HG03460 (cell line): ENCODE measurements around the gene ADAM22.

ENCODE experiments used
- ATAC-seq: cut with Tn5 transposase; IDR thresholded peaks from one replicate; pipeline ENCODE4 v1.9.1; 2021; ENCODE audit not compliant: unreplicated experiment

ADAM22 gene

DNA sequence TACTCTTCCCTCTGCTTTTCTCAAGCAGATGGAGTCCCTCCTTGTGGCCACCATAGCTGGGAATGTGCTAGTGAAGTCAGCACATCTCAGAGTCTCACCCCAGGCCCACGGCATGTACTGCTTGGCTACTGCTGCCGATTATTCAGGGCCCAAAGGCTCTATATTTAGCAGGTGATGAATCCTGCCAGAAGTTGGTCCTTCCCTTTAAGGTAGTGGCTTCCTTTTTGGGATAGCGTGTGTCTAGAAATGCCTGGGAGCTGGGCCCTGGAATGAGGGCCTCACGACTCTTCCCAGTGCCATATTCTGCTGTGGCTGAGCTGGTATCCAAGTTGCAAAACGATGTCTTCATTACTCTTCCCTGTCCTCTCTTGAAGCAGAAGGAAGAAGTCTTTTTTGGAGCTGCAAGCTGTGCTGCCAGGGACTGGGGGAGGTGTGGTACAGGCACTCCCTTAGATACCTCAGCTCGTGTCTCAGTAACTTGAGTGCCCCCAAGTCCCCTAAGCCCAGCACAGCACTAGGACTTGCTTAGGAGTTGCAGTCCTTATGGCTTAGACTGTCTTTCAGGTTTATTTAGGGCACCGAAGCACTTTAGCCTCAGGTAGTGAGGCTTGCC is 100.1 kb downstream of the ADAM22 start:
- ATAC-seq: no peak

DNA sequence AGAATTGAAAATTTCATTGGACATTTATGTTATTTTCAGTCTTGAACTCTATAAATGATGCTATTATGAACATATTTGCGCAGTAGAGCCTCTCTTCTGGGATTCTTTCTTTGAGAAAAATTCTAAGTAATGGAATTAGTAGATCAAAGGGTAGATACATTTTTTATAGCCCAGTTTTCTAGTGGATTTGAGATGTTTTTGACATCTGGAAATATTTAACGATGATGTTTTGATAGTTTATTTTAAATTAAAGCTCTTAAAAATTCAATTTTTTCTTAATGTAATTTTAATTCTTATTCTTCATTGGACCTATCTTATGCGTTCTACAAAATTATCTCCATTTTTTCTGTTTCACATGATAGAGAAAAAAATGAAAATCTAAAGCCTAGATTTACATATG is 103.0 kb downstream of the ADAM22 start:
- no peak for ATAC-seq

DNA sequence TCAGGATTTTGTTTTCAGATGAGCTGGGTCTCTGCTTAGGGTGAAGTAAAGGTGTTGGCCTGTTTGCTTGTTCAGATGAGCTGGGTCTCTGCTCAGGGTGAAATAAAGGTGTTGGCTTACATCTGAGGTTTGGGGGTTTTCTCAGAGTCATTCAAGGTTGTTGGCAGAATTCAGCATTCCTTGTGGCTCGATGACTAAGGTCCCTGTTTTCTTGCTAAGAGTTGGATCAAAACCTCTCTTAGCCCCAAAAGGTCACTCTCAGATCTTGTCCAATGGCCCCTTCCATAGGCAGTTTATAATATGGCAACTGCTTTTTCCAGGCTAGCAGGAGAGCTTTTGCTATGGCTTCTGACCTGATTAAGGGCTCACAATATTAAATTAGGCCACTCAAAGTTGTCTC is 106.6 kb downstream of the ADAM22 start:
- ATAC-seq: no peak

DNA sequence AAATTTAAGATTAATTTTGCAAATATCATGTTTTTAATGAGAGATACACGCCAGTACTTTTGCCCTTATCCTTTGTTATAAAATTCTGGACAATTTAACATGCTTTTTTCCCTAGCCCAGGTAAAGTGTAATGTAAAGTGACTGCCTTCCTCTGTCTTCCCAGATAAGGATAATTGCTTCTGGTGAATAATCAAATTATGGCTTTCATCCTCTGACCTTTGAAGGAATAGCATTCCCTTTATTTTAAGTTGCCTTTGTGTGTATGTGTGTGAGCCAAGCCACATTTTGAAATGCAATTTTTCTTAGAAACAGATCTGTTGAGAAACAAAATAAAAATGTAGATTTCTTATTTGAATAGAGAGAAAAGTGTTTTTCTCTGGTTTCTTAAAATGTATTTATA is 107.5 kb downstream of the ADAM22 start:
- no peak for ATAC-seq

DNA sequence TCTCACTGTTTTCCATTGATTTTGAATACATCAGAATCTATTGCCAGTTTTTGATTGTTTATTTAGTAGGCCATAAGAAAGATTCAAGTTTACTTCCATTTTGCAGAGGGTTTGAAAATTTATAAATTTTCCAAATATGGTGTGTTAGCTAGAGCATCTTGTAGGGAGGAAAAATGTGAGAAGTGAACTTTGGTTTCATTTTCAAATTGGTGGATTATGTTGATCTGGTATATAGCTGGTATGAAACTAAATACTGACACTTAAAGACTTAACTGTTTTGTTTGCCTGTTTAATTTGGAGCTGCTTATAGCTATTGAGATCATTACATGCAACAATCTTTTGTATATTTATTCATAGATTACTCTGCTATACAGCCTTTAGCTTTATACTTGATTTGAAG is 108.1 kb downstream of the ADAM22 start:
- ATAC-seq: no peak

DNA sequence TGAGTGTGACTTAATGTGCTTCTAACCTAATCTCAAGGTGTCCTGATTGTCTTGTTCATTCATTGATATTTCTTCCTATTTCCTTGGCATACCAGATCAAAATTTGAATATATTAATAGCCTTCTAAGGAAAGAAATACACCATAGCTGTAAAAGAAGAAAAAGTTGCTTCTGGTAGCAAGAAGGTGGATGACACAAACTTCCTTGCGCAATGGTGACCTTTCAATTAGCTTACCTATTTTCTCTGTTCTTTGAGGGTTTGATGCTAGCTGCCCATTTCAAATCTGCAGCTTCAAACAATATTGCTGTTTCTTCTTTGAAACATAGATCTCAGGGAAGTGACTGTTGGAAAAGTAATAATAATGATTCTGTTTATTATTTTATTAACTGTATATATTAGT is 108.8 kb downstream of the ADAM22 start:
- ATAC-seq: no peak

DNA sequence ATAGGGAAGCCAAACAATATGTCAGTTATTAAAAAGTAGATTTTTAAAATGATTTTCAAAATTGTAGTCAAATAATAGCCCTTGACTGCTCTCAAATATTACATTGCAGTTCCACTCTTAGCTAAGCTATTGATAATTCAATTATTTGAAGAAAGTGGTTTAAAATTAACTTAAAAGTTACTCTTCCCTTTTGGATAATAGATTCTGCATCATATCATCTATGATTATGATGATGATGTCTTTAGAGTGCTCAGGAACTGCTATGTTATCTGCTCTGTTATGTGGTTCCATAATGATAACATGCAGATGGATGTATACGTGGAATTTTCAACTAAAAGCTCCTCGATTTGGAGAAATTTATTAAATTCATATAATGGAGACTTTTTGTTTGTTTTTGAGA is 110.0 kb downstream of the ADAM22 start:
- ATAC-seq: no peak

DNA sequence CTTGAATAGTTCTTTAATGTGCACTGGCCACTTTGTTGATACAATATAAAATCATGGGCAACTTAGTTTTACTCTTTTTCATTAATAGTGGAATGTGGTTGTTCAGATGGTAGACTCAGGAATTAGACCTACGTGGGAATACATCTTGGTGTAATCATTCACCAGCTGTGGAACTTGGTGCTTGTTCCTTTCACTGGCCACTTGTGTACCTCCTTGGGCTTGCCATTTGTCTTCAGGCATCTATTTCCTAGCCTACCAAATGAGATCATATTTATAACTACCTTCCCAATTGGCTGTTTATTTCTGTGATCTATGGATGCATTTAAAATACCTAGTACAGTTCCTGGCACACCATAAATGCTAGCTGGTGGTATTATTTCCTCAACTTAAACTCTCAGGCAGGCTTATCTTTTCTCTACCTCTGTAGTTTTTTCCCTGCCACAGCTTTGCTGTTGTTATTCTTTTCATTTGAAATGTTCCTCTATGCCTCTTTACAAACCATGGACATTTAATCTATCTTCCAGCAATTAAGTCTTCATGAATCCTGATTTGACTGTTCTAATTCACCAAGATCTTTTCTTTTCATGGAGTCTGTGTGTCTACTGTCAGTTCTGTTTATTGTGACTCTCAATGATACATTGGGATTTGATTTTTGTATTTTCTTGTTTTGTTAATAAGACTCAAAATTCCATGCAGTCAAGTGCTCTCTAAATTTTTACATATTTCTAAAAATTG is 113.0 kb downstream of the ADAM22 start:
- no peak for ATAC-seq

DNA sequence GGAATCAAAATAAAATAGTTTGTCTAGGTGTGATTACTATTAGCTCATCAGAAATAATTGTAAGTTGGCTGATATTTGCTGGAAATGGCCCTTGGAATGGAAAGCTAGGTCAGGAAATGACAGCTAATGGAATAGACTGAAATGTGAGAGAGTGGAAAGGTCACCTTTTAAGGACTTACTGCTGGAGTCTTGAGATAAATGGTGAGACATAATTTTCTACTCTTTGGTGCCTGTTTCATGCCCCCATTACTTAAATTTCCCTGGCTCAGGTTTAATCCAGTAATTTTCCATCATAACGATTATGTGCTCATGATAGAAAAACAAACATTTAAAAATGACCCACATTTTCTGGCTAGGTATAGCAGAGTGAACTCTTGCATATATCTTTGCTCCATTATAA is 123.6 kb downstream of the ADAM22 start:
- ATAC-seq: no peak

DNA sequence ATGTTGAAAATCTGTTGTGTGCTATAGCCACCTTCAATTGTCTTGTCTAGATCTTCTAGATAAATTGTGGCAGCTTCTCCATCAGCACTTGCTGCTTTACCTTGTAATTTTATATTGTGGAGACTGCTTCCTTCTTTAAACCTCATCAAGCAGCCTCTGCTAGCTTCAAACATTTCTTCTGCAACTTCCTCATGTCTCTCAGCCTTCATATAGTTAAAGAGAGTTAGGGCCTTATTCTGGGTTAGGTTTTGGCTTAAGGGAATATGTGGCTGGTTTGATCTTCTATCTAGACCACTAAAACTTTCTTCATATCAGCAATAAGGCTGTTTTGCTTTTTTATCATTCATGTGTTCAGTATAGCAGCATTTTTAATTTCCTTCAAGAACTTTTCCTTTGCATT is 128.2 kb downstream of the ADAM22 start:
- ATAC-seq: no peak

DNA sequence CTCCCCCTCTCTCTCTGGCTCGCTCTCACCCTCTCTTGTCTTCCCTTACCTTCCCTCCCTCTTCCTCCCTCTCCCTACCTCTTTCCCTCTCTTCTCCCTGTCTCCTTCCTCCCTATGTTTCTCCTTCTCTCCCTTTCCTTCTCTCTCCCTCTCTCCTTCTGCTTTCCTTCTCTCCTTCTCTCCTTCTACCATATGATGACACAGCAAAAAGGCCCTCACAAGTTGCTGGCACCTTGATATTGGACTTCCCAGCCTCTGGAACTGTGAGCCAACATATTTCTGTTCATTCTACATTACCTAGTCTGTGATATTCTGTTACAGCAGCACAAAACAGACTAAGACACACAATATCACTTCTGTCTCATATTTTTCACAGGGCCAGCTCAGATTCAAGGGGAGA is 135.0 kb downstream of the ADAM22 start:
- ATAC-seq: no peak

DNA sequence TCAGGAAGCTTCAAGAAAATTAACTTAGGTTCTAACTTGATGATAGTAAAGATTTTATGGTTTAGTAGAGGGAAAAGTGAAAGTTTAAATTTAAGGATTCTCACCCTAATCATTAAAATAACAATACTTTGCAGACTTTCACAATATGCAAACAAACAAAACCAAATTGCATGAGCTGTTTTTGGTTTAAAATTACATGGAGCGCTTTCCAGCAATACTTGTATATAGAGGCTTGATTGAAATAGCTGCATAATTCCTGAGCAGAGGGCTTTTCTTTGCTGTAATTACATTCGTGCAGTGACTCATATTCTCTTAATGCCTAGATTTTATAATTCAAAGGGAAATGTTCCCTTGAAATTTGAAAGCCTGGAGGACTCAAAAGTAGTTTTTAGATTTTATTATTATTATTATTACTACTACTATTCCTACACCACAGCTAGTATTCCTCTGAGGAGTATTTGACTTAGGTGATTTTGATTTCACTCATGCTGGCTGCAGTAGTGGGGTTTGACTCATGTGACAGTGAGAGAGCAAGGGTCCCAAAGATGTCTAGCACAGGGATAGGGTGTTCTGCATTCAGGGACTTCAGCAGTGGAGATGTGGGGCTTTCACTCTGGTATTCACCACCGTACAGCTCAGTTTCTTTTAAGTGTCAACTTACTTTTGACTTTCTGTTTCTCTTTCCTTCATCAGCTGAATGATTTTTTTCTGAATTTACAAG is 138.1 kb downstream of the ADAM22 start:
- ATAC-seq: peak; percentile 80

DNA sequence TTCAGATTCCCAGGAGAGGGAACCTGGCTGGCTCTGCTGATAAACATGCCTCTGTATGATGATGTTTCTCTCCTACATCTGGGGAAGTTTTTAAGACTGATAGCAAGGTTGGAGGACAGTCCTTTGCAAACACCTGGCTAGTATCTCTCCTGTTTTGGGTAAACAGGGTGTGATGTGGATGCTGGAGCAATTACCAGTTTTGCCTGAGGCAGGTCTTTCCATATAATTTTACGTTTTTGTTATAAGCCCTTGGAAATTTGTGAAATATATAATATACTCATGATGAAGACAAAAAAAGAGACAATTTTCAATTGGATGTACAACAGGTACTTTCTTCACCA is 138.6 kb downstream of the ADAM22 start:
- ATAC-seq: no peak

DNA sequence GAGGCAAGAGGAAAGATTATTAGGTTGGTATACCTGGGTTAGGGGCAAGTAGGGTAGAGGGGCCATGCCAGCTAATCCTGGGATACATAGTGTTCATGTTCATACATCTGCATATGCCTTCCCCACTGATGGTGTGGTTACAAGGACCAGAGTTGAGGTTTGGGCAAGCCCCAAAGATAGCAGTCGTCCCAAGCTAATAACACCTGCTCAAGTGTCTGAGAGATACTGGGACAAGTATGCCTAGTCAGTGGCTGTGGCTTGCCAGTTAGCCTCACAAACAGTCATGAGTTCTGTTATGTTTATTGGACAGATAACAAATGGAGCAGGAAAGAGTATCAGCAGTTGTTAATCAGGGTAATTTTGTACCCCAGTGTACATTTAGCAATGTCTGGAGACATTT is 139.6 kb downstream of the ADAM22 start:
- peak; percentile 42 for ATAC-seq

DNA sequence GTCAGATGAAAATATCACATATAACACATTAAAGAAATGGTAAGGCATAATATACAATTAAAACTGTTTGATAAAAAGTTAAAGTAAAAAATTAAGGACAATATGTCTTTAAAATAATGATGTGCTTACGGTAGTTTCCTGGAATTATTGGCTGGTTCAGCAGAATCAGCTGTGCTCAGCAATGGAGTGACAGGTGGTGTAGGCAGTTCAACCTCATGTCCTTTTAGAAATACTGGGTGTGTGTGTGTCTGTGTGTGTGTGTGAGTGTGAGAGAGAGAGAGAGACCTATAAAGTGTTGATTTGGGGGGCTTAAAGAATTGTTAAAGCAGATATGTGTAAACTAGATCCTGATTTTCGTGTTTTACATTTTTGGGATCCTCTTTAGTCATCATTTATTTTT is 141.2 kb downstream of the ADAM22 start:
- ATAC-seq: no peak

DNA sequence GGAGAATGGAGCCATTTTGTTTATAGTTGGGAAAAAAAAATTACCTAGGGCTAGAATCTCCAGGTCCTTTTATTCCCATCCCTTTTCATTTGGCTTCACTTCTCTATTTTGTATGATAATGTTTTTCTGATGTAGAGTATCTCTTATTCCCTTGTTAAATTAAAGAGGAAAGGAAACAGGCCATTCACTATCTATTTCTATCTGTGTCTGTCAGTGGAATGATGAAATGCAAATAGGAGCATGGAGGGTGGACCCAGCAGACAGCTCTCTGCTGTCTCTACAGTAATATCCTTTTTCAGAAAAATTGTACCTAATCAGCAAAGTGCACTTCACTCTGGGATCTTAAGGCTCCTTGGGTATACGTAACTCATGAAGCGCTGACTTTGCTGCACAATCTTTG is 149.8 kb downstream of the ADAM22 start:
- ATAC-seq: no peak

DNA sequence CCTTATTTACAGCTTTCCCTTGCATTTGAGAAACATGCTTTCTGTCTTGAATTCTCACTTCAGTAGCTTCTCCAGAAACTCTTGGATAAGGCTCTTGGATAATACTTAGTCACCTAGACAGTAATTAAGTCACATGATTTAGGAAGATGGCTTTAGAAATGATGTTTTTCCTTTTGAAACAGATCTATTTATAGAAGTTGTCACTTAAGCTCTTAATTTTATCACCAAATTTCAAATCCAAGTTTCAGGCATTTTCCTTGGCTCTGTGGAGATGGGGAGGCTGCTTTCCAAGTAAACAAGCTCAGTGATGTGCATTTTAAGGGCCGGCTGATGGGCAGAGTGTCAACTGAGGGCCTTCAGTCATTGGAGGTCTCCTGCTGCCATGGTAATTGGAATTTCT is 155.5 kb downstream of the ADAM22 start:
- ATAC-seq: no peak

DNA sequence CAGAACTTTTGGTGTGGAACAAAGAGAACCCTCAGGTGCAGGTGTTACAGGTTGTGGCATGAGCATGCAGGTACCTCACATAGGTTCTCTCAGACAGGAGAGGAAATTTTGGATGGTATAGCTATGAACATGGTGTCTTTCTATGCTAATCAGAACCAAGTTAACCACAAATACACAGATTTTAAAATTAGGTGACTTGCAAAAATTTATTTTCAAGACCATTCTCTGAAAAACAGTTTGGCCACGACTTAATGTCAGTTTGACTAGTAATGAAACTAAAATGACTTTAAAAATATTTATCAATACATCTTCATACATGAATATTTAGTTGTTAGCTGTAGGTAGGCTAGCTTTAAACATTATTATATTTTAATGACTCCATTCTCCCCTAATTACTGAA is 156.2 kb downstream of the ADAM22 start:
- ATAC-seq: no peak

DNA sequence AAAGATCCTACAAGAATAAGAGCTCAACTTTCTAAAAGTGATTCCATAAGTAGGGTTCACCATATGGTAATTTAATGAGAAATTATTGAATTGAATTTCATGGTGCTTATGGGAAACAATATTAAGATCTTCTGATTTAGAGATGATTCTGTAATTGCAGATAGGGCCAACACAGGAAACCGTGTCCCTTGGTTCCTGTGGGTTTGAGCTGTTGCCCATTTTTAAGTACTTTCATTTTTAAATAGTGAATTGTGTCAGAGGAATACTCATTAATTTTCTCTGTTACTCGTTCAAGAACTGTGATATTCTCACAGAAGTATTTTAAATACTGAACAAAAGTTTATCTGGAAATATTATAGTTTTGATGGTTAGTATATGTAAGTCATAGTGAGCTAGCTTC is 156.6 kb downstream of the ADAM22 start:
- peak; percentile 68 for ATAC-seq

DNA sequence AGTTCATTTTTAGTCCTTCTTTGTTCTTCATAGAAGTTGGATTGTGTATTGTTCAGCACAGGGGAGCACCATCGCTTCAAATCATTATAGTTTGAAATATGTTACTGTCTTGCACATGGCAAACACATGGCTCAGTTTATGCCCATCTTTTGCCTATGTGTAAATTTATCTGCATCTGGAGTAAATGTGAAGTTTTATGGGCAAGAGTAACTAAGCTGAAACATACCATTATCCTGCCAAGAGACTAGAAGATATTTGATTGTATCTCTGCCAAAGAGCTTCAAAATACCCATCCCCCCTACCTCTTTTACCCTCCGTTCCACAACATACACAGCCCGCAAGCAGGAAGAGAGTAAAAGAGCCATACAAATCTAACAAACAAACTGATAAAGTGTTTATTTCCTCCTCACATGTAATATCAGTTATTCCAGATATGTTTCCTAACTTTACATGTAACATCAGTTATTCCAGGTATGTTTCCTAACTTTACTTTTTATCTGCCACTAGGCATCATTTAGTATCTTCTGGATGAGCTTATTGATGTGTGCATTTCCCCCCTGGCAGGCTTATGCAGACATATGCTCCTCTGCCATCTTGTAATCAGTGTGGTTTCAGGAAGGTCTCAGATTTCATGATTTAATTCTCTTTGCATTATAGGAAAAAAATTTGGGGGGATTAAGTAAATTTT is 158.1 kb downstream of the ADAM22 start:
- no peak for ATAC-seq

DNA sequence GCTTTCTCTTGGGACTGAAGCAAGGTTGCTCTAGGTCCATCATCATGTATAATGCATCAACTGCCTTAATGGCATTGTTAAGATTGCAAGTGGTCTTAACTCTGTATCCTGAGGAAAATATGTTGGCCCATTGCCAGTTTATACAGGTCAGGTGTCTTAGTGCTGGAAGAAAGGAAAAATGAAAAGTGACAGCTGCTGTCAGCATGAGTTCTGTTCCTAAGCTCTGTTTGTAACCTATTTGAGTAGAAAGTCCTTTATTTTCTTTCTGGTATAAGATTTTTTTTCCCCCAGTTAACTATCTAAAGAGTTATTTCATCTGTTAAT is 158.6 kb downstream of the ADAM22 start:
- ATAC-seq: no peak

DNA sequence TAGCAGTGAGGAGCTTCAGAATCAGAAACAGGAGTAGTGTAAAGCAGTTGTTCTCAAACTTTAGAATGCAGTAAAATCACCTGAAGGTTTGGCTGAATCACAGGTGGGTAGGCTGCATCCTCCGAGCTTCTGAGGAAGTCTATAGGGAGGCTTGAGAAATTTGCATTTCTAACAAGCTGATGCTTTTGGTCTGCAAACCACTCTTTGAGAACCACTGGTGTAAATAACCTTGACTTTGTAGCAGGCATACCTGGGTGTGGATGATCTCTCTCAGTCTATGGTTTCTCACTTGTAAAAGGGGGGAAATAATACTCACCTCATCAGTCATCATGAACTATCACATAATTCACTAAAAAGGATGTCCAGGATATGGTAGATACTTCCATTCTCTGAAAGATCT is 167.7 kb downstream of the ADAM22 start:
- ATAC-seq: peak; percentile 84
